GM20000 (cell line): ENCODE data around the gene THBS1.

ENCODE experiments used
- DNase-seq: peaks from one replicate; pipeline ENCODE4 v3.0.0; 2012; ENCODE audit warnings: low spot score
- TF ChIP-seq, protein P1 (sequence below): IDR thresholded peaks from 2 replicates; pipeline ENCODE4 v1.5.1; 2012; ENCODE audit warnings: mild to moderate bottlenecking, control low read depth; ENCODE audit errors: extremely low read depth, missing control alignments

Gene THBS1

DNA sequence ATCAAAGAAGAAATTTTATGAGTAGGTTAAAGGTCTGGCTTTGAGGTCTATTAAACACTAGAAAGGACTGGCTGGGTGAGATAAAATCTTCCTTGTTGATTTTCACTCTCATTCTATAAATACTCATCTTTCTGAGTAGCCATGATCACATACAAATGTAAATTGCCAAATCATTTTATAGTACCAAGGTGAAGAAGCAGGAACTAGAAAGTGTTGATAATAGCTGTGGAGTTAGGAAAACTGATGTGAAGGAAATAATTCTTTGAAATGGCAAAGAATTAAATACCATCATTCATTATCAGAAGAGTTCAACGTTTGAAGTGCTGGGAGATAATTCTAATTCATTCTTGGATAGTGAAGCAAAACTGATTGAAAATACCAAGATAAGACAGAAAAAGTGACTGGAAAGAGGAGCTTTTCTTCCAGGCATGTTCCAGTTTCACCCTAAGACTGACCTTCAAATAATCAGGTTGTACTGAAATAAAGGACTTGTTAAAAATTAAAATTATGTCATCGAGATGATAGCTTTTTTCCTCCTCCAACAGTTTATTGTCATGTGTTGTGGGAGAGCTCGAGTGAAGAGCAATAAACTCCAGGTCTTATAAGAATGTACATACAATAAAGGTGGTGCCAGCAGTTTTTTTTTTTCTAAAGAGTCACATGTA lies 17.4 kb downstream of the THBS1 start:
- TF ChIP-seq, protein P1, sequence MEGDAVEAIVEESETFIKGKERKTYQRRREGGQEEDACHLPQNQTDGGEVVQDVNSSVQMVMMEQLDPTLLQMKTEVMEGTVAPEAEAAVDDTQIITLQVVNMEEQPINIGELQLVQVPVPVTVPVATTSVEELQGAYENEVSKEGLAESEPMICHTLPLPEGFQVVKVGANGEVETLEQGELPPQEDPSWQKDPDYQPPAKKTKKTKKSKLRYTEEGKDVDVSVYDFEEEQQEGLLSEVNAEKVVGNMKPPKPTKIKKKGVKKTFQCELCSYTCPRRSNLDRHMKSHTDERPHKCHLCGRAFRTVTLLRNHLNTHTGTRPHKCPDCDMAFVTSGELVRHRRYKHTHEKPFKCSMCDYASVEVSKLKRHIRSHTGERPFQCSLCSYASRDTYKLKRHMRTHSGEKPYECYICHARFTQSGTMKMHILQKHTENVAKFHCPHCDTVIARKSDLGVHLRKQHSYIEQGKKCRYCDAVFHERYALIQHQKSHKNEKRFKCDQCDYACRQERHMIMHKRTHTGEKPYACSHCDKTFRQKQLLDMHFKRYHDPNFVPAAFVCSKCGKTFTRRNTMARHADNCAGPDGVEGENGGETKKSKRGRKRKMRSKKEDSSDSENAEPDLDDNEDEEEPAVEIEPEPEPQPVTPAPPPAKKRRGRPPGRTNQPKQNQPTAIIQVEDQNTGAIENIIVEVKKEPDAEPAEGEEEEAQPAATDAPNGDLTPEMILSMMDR, result no peak
- no peak for DNase-seq

DNA sequence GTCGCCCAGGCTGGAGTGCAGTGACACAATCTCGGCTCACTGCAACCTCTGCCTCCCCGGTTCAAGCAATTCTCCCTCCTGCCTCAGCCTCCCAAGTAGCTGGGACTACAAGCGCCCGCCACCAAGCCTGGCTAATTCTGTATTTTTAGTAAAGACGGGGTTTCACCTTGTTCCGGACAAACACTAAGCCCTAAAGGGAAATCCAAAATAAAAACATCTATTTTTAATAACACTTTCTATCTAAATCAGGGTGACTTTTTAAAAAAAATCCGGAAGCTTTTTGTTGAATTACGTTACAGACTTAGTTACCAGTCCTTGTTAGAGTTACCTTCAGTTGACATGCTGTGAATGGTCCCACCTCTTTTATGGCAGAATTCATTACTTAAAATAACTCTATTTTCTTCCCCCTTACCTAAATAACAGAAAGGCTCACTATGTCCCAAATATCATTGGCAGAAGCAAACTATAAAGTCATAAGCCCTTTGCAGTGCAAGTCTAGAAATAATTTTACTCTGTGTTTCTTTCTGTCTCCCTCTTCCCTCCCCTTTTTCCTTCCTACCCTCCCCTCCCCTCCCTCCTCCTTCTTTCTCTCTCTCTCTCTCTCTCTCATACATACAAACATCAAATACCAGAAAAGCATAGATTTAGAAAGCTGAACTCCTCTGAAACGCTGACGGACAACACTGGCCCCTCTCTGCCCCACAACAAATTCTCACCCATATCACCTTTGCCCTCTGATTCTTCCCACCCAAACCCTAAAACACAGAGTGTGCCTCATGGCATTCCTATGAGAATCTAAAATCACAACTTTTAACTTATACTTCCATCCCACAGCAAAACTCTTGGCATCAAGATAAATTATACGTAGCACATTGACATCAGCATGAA lies 18.3 kb downstream of the THBS1 start:
- DNase-seq, result no peak
- TF ChIP-seq, protein P1, result no peak

DNA sequence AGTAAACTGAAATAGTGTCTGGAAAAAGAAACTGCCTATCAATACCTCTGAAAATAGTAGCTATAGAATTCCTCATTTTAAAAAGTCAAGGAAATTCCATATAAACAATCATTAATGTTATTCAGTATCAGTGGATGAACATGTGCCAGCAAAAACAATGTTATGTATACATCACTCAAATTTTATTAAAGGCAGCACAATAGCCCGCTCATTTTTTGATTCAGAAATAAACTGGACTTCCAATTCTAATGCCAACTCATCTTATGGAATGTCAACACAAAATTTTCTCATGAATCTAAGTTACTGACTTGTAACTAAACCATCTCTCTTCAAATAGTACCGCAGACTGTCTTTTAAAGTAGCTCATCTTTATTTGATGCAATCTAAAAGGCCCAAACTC lies 19.0 kb downstream of the THBS1 start:
- no peak for DNase-seq
- TF ChIP-seq, protein P1, result no peak

GRCh38 chr15:39602143-39602542 lies 21.3 kb downstream of the THBS1 start:
- no peak for DNase-seq
- TF ChIP-seq, protein P1, result no peak

DNA sequence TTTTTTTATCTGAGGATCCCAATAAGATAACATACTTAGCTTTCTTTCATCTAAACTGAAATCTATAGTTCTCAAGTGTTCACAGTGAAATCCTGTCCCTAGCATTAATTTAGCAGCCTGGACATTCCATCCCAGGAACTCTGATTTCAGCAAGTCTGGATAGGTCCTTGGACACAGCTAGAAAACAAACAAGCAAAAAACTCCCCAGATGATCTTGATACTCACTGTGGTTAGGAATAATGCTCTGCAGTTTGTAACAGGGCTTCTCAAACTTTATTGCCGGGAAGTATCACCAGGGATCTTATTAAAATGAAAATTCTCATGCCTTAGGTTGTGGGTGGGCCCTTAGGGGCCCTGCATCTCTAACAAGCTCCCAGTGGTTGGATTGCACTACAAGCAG lies 24.3 kb downstream of the THBS1 start:
- TF ChIP-seq, protein P1, result no peak
- no peak for DNase-seq

DNA sequence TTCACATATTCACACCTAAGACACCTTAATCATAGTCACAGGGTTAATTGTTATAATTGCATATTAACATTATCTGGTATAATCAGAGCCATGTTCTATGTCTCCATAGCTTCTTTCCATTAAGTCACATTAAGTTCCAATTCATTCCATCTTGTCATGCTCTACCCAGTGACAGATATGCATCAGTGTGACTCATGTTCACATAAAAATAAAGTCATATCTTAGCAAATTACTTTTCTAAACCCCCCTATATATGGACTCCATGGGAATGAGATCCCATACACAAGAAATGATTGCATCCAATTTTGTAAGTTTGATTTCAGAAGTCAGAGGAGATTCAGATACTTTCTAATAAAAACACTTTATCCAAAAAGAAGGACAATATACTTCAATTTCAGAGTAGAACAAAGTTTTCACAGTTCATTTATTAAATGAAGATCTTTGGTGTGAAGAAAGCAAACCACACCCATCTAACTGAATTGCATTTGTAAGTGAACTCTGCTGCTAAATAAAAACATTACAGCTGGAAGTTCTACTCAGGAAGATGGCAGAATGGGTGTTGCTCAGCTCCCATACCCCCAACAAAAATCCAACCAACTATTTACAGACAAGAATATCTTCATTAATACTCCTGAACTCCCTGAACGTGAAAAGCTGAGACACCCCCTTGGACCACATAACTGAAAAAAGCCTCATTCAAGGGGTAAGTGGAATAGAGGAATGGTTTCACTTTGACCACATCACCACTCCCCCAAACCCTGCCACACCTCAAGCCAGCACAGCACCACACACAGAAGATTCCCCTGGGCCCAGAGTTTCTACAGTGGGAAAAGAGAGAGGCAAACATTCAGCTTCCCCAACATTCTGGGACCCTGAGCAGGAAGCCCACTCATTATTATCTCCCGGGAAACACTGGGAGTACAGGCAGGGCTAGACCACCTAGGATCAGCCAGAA lies 27.6 kb downstream of the THBS1 start:
- no peak for DNase-seq
- TF ChIP-seq, protein P1, result no peak
